ENCODE data around the gene GIT1. TPM values are rescaled to one million over a fixed set of nuclear protein-coding genes. Genes with fewer than 3 reads are reported as not detected.
A peak's percentile ranks its signal among the peaks of the same experiment; 100 is the strongest.

GIT1 gene
- total RNA-seq: 31.5 TPM
- long read RNA-seq, partial matches to known transcripts: 3 of 18 reads
- long read RNA-seq, other reads (novel, unspliced or antisense): 15 of 18 reads

GRCh38 chr17:29589524-29590410 is at the start of gene GIT1:
Gene GIT1, minus strand, starts transcription at chr17:29589648. Its CDS starts 270 bp downstream, at chr17:29589378.
- peak; percentile 80 for ATAC-seq
- intact Hi-C loops (cut with micrococcal nuclease): no loop called here
- peak; percentile 94 for DNase-seq

GRCh38 chr17:29633886-29634285 is 44.4 kb upstream of the GIT1 start:
- intact Hi-C loops (cut with micrococcal nuclease): no loop called here
- DNase-seq (no peak), ATAC-seq (peak; percentile 18)

GRCh38 chr17:29630630-29631193 is 41.3 kb upstream of the GIT1 start:
- intact Hi-C loops (cut with micrococcal nuclease): no loop called here
- ATAC-seq: no peak
- no peak for DNase-seq

GRCh38 chr17:29629839-29630238 is 40.4 kb upstream of the GIT1 start:
- DNase-seq (no peak), ATAC-seq (no peak)
- intact Hi-C loops (cut with micrococcal nuclease): no loop called here

- ATAC-seq (peak; percentile 50), DNase-seq (no peak)
- intact Hi-C loops (cut with micrococcal nuclease): no loop called here
Measured at GRCh38 chr17:29628644-29629043, 39.2 kb upstream of the GIT1 start.

GRCh38 chr17:29627951-29628350 is 38.5 kb upstream of the GIT1 start:
- ATAC-seq: no peak
- DNase-seq: no peak
- intact Hi-C loops (cut with micrococcal nuclease): no loop called here

- peak; percentile 62 for DNase-seq
- intact Hi-C loops (cut with micrococcal nuclease): no loop called here
- ATAC-seq: peak; percentile 46
Measured at GRCh38 chr17:29625037-29625750, 35.7 kb upstream of the GIT1 start.

GRCh38 chr17:29624586-29624985 is 35.1 kb upstream of the GIT1 start:
- no peak for DNase-seq
- ATAC-seq: no peak
- intact Hi-C loops (cut with micrococcal nuclease): no loop called here

GRCh38 chr17:29623283-29623647 is 33.8 kb upstream of the GIT1 start:
- no peak for DNase-seq
- intact Hi-C loops (cut with micrococcal nuclease): no loop called here
- ATAC-seq: no peak

GRCh38 chr17:29622337-29623282 is 33.2 kb upstream of the GIT1 start, which contains the start of gene CORO6:
Gene CORO6, minus strand, starts transcription at chr17:29622912. Its CDS starts 1,491 bp downstream, at chr17:29621421.
- peak; percentile 71 for ATAC-seq
- intact Hi-C loops (cut with micrococcal nuclease): no loop called here
- peak; percentile 86 for DNase-seq

GRCh38 chr17:29621751-29622194 is 32.3 kb upstream of the GIT1 start:
- ATAC-seq (peak; percentile 0), DNase-seq (peak; percentile 34)
- intact Hi-C loops (cut with micrococcal nuclease): no loop called here

GRCh38 chr17:29620779-29621500 is 31.5 kb upstream of the GIT1 start:
- DNase-seq: no peak
- no peak for ATAC-seq
- intact Hi-C loops (cut with micrococcal nuclease): no loop called here

GRCh38 chr17:29620271-29620670 is 30.8 kb upstream of the GIT1 start:
- intact Hi-C loops (cut with micrococcal nuclease): no loop called here
- ATAC-seq (no peak), DNase-seq (no peak)

GRCh38 chr17:29619251-29619650 is 29.8 kb upstream of the GIT1 start:
- intact Hi-C loops (cut with micrococcal nuclease): no loop called here
- ATAC-seq: peak; percentile 55
- DNase-seq: peak; percentile 74

GRCh38 chr17:29618272-29619065 is 29.0 kb upstream of the GIT1 start:
- no peak for ATAC-seq
- peak; percentile 29 for DNase-seq
- intact Hi-C loops (cut with micrococcal nuclease): no loop called here

GRCh38 chr17:29617481-29618271 is 28.2 kb upstream of the GIT1 start:
- ATAC-seq (peak; percentile 9), DNase-seq (peak; percentile 89)
- intact Hi-C loops (cut with micrococcal nuclease): no loop called here

- ATAC-seq (peak; percentile 2), DNase-seq (peak; percentile 82)
- intact Hi-C loops (cut with micrococcal nuclease): no loop called here
Measured at GRCh38 chr17:29617125-29617480, 27.7 kb upstream of the GIT1 start.

Measured in left ventricle myocardium superior (tissue), 1 donor.